HG03280 (cell line): ENCODE results near the gene NF2.
"Not testable (repeated sequence)": the region's sequence is repeated elsewhere in the genome, so short reads cannot be mapped to it uniquely, and the experiment has no call there.

Source experiments
- ATAC-seq: cut with Tn5 transposase; IDR thresholded peaks from one replicate; pipeline ENCODE4 v1.9.1; 2021; ENCODE audit warnings: mild to moderate bottlenecking, moderate library complexity; ENCODE audit not compliant: unreplicated experiment

The NF2 gene

DNA sequence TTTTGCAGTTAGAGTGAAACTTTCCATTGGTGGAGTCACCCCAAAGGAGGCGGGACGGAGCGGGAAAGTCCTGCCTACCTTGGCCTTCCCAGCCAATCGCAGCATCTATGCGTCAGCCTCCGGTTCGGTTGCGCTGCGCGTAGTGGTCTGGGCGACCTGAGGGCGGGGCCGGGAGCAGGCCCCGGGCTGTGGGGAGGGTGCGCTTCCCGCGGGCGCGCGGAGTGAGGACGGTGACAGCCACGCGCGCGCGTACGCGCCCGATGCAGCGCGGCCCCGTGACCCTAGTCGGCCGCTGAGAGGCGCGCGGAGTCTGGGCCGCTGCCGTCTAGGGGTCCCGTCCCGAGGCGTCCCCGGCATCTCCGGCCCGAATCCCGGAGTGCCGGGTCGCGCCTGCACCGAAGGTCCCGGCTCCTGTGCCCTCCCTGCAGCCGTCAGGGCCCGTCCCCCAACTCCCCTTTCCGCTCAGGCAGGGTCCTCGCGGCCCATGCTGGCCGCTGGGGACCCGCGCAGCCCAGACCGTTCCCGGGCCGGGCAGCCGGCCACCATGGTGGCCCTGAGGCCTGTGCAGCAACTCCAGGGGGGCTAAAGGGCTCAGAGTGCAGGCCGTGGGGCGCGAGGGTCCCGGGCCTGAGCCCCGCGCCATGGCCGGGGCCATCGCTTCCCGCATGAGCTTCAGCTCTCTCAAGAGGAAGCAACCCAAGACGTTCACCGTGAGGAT, at the start of gene NF2:
NF2 (plus strand) TSS at position 276 of the 718 bp plus-strand sequence; CDS start at position 642, 366 bp downstream.
- ATAC-seq = peak; percentile 97

DNA sequence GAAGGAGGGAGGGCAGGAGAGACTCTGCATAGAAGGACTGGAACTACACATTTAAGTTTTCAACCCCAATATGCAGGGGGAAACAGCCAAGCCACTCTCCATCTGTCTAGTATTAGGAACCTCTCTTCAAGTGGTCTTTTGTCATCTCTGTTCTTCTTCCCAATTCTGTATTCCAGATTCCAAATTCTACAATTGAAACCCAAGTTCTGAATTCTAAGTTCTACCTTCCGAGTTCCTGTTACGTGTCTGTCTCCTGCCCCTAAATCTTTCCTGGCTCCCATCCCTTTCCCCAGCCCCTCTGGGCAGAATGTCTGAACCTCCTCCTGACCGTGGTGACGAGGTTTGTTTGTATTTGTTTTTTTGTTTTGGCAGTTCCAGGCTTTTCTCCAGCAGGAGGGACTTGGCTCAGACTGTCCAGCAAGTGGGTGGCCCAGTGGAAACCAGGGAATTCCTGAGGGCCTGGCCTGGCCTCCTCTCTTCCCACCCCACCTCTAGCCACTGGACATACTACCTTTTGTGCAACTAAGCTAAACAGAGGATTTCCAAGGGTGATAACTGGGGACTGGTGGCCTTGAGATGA, 48.3 kb upstream of the NF2 start:
- ATAC-seq = no peak

DNA sequence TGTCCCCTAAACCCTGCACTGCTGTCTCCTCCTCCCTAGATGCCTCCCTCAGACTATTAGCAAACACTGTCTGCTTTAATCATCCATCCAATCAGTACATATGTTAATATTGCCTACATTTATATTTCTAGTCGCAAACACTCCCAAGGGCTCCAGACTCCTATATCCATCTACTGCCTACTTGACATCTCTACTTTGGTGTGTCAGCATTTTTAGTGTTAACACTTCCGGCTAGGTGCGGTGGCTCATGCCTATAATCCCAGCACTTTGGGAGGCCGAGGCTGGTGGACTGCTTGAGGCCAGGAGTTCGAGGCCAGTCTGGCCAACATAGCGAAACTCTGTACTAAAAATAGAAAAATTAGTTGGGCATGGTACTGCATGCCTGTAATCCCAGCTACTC, 44.4 kb upstream of the NF2 start:
- no peak for ATAC-seq

DNA sequence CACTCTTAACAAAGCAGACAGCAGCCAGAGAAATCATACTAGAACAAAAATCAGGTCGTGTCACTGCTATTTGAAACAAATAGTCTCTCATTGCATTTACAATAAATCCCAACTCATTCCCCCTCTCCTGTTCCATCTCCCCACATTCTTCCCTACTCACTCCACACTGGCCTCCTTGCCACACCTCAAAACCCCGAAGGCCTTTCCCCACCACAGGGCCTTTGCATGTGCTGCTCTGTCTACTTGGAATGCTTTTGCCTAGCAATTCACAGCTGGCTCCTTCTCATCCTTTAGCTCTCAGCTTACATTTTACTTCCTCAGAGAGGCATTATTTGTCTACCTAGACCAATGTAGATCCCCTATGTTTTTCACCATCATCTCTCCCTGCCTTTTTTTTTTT, 43.6 kb upstream of the NF2 start:
- ATAC-seq = no peak

DNA sequence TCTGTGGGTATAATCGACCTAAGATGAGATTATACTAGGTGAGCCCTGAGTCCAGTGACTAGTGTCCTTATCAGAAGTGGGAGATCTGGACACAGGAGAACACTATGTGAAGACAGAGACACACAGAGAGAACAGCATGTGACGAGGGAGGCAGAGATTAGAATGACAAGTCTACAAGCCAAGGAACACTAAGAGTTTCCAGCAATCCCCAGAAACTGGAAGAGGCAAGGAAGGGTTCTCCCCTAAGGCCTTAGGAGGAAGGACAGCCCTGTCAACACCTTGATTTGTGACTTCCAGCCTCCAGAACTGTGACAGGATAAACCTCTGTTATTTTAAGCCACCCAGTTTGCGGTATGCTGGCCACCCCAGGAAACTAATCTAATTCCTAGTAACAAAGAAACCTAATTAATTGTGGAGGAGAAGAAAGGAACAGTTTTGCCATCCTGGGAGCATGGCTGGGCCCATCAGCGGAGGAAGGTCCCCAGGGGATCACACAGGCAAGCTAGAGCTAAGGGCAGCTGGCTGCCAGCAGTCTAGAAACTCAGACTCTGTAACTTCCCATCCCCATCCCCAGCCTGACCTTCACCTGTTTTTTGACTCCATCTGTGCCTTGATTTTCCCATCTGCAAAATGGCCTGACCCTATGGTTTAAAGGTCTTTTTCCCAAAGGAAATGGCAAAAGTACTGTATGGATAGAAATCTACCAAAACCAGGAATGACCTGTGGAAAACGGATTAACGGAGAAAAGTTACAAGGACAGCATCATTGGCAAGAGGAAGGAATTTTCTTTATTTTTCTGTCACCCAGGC, 39.6 kb upstream of the NF2 start:
- ATAC-seq = no peak

DNA sequence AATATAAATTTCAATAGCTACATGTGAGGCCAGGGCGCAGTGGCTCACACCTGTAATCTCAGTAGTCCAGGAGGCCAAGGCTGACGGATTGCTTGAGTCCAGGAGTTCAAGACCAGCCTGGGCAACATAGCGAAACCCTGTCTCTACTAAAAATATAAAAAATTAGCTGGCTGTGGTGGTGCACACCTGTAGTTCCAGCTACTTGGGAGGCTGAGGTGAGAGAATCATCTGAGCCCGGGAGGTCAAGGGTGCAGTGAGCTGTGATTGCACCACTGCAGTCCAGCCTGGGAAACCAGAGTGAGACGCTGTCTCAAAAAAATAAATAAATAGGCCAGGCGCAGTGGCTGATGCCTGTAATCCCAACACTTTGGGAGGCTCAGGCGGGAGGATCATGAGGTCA, 36.9 kb upstream of the NF2 start:
- not testable (repeated sequence) for ATAC-seq

DNA sequence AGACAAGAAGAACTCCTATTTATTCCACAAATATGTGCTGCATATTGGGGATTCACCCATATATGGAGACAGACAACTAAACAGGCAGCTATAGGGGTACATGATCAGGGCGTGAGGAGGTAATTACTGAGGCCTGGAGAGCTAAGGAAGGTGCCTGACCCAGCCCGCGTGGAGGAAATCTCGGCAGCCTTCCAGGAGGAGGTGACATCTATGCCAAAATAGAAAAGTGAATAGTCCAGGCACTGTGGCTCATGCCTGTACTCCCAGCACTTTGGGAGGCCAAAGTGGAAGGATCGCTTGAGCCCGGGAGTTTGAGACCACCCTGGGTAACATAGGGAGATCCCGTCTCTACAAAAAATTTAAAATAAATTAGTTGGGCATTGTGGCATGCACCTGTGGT, 36.1 kb upstream of the NF2 start:
- ATAC-seq = no peak

DNA sequence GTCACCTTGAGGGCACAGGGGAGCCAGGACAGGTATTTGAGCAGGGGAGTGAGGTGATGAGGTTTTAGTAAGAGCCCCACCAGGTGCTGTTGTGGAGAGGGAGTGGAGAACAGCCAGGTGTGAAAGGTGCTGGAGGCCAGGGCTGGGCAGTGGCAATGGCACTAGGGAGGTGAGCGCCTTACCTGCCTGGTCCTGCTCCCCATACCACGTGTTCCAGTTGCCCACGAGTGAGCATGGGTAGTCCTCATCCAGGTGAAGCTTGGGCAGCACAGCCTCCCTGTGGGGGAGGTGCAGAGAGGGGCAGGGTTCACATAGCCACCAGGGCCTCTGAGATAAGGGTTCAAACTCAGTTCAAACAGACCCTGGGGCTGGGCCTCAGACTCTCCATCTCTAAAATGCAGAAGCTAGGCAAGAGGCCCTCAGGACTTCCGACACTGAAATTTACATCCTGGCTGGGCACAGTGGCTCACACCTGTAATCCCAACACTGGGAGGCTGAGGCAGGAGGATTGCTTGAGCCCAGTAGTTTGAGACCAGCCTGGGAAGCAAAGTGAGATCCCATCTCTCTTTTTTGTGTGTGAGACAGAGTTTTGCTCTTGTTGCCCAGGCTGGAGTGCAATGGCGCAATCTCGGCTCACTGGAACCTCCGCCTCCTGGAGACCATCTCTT, 34.3 kb upstream of the NF2 start:
- no peak for ATAC-seq

DNA sequence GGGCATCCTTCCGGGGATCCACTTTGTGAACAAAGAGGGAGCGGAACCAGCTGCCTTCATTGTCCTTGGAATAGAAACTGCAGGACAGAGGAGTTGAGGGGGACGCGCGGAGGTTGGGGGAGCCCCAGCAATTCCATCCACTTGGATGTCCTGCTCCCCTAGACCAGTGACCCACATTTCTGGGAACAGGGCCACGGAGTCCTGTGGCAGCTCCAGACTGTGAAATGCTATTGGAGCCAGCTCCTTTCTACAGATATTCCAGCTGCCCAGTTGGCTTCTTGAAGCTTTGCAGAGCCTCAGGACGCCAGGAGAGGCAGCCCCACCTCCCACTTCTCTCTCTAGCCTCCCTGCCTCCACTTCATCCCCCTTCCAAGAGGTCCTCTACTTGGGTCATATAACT, 33.0 kb upstream of the NF2 start:
- ATAC-seq = no peak

DNA sequence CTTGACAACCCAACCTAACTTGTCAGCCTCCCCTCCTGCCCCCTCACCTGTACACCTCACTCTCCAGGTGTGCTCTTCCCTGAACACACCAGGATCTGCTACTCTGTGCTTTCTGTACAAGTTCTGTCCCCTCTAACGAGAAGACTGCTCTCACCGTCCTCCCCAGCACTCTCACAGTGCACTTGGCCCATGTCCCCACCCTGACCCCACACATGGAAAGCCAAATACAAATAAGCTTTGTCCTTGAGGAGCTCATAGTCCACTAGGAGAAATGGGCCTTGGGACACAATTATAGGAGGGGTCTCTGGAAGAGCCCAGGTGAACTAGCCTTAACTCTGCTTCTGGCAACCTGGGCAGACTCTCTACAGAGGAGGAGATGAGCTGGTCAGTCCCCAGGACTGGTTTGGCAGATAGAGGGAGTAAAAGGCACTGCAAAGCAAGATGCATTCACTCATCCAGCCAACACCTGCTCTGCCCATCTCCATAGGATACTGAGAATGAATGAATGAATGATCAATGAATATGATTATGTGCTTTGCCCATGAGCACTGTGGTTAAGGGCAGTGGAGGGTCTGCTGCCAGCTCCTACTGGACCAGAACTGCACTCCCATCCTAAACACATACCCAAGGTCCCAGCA, 32.4 kb upstream of the NF2 start:
- no peak for ATAC-seq

DNA sequence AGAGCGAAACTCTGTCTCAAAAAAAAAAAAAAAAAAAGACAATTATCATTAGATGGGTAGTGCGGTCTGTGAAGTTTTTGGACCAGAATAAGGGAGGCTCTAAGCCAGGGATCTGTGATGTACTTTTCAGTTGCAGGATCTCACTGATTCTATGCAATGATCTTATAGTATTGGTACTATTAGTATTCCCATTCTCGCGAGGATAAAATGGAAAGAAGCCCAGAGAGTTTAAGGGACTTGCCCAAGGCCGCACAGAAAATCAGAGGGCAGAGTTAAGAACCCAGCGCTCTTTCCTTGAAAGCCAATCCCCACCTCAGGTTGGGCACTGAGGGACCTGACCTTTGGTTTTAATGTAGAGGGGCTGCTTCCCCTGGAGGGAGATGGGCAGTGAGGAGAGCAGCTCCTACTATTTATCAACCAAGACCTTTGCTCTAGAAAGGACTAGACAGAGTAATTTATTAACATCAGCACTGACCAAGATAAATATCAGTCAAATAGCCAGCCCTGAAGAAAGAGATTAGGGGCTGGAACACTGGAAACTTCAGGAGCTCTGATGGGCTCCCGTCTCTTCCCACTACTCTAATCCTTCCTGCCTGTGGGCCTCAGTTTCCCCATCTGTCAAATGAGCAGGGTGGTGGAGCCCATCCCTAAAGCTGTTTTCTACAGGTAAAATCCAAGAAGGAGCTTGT, 28.5 kb upstream of the NF2 start:
- ATAC-seq = no peak

DNA sequence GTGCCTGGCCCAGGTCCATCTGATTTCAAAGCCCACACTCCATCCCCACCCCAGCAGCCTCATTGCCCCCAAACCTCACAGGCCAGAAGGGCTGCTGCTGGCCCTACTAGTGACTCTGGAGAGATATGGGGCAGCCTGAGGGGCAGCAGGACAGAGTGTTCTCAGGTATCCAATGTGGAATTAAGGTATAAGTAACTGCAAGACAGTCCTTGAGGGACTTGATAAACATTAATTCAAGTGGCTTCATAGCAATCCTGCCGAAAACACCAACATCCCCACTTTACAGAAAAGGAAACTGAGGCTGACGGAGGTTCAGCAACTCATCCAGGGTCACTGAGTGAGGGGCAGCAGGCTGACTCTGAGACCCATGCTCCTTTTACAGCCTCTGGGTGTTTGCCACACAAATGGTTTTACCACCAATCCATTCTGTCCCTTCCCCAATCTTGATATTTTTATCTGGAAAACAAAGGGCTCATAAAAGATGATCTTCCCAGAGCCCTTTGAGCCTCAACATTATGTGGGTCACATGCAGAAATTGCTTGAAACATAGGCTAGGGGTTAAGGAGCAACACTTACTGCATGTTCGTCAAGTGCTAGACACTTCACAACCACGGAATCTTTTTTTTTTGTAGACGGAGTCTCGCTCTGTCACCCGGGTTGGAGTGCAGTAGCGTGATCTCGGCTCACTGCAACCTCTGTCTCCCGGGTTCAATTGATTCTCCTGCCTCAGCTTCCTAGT, 24.8 kb upstream of the NF2 start:
- ATAC-seq = no peak

DNA sequence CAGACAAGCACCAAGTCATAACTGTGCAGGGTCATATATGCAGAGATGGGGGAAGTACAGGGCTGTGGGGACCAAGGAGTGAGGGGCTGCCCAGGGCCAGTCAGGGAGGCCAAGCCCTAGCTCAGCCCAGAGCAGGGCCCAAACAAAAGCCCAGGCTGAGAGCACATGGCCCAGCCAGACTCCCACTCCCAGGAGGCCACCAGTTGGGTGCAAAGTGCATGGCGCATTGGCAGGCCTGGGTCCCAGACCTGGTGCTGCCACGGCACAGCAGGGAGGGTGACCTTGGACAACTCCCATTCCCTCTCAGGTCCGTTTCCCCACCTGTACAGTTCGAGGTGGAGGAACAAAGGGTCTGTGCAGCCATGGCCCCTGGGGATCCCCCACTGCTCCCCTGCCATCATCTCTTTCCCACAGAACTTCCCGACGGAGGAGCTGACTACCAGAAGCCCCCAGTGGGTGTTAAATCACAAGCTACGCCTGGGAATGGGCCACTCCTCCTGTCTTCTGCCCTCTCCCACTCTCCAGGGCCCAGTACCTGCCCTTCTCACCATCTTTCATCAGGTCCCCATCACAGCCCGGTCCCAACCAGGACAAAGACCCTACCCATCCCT, 23.1 kb upstream of the NF2 start:
- ATAC-seq = no peak

DNA sequence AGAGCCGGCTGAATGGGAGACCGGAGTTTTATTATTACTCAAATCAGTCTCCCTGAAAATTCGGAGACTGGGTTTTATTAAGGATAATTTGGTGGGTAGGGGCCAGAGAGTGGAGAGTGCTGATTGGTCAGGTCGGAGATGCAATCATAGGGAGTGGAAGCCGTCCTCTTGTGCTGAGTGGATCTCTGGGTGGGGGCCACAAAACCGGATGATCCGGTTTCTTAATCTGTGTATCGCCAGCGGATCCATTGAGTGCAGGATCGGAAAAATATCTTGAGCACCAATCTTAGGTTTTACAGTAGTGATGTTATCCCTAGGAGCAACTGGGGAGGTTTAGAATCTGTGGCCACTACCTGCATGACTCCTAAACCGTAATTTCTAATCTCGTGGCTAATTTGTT, 21.6 kb upstream of the NF2 start:
- ATAC-seq = no peak

DNA sequence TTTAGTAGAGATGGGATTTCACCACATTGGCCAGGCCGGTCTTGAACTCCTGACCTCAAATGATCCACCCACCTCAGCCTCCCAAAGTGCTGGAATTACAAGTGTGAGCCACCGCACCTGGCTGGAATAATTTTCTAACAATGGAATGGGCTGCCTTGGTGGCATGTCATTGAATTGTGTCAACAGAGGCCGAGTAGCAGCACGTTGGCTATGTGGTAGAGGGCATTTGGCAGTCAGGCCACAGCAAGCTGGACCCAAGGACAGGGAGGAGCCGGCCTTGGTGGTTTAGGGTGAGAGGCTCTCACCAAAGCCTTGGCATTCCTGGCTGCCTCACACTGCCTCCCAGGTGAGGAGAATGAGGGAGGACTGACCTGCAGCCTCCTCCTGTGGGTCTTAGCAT, 18.5 kb upstream of the NF2 start:
- no peak for ATAC-seq

DNA sequence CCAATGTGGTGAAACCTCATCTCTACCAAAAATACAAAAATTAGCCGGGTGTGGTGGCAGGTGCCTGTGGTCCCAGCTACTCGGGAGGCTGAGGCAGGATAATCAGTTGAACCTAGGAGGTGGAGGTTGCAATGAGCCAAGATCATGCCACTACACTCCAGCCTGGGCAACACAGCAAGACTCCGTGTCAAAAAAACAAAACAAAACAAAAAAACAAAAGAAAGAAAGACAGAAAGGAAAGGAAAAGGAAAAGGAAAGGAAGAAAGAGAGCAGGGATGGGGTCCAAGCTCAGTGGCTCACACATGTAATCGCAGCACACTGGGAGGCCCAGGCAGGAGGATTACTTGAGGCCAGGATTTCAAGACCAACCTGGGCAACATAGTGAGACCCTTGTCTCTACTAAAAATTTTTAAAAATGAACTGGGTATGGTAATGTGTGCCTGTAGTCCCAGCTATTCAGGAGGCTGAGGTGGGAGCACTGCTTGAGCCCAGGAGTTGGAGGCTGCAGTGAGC, 17.2 kb upstream of the NF2 start:
- ATAC-seq = not testable (repeated sequence)

DNA sequence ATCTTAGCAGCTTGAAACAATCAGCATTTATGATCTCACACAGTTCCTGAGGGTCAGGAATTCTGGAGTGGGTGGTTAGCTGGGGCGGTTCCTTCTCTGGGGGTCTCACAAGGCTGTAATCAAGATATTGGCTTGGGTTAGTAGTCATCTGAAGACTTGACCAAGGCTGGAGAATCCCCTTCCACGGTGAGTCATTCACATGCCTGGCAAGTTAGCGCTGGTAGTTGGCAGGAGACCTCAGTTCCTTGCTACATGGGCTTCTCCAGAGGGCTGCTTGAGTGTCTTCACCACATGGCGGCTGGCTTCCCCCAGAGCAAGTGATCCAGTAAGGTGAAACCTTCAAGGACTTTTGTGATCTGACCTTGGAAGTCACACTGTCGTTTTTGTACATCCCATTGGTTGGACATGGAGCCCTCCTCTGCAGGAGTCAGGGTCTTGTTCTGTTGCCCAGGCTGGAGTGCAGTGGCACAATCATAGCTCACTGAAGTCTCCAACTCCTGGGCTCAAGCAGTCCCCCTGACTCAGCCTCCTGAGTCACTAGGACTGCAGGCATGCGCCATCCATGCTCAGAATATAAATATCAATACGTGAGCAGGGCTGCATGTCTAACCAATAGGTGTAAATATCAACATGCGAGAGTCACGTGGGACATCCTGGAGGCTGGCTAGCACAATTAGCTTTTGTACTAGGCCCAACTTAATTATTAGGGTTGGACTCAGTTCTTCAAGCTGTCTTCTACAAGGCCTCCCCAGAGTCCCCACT, 15.3 kb upstream of the NF2 start:
- no peak for ATAC-seq

DNA sequence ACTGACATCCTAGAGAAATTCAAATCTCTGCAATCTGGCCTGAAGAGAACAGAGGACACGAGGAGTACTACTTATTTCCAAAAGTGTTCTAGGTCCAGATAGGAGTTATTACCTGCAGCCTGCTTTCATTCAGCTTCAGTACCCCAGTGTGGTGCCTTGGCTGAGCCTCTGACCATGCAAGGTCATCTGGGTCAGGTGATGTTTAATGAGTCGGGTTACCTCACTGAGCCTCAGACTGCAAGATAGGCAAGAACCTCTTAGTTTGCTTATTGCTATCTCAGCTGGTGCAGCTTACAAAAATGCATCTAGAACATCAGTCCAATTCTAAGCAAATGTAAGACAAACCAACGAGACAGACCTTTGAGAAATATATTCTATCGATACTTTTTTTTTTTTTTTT, 9.5 kb upstream of the NF2 start:
- ATAC-seq = no peak
